ENCODE data around the gene KLHDC4. TPM values are rescaled to one million over a fixed set of nuclear protein-coding genes. Genes with fewer than 3 reads are reported as not detected.

KLHDC4 gene
- total and polyA plus RNA-seq, 2 donors (not counting 1 experiment from before 2014, with no cell fraction given) = 51.3 to 90.8 TPM

- no peak for DNase-seq
Observed at GRCh38 chr16:87766485-87766797, 655 bp upstream of the KLHDC4 start.

More at GRCh38 chr16:87766485-87766797, 655 bp upstream of the KLHDC4 start:
- peak overlapping the region; percentile 98 for H3K27ac Mint-ChIP-seq
- H3K9me3 Mint-ChIP-seq (ENCODE audit: insufficient read depth) = no peaks in the 10 kb centered on the region
- ChIA-PET POLR2A (interaction anchor here (0.7 to 1.4 kb wide), 3 partner anchors 131 to 1866 kb away, joined by 3 to 7 read pairs (median 4); partner anchors contain the start of gene ZC3H18), CTCF (interaction anchor here (0.6 to 4.2 kb wide), 6 partner anchors 11 to 804 kb away, joined by 4 to 32 read pairs (median 10); partner anchors contain the start of gene ZC3H18)
- H3K4me3 Mint-ChIP-seq = peak overlapping the region; percentile 100
- TF ChIP-seq CTCF (IDR thresholded peaks at IDR 0.05) (no peak), EZH2 (IDR thresholded peaks at IDR 0.05; ENCODE audit: borderline replicate concordance, insufficient read depth, low read depth, low read length, poor library complexity, severe bottlenecking) (no peak)
- intact Hi-C loops (cut with micrococcal nuclease) = loop anchor here (2.0 to 5.0 kb wide), 3 partner anchors 64 to 806 kb away; partner anchors contain the start of genes MAP1LC3B and ZC3H18
- Histone ChIP-seq H3K4me1 (ENCODE audit: control insufficient read depth in 2 of 2, insufficient read depth in 2 of 2, low read length in 2 of 2) (peaks cover 15 to 26% of the 10 kb centered on the region in 2 donors), H3K9me3 (ENCODE audit: control extremely low read depth in 1 of 3, control insufficient read depth in 2 of 3, insufficient read depth in 1 of 3, low read length in 2 of 3) (no peaks in the 10 kb centered on the region), H3K4me3 (ENCODE audit: control extremely low read depth in 1 of 5, extremely low read depth in 1 of 5, insufficient read depth in 1 of 5, low read depth in 2 of 5, low read length in 4 of 5) (peak overlapping the region; percentile 59 to 95 (median 78)), H3K27me3 (replicated peaks in 1 of 4; ENCODE audit: control extremely low read depth in 1 of 4, control insufficient read depth in 3 of 4, insufficient read depth in 4 of 4, low read length in 3 of 4) (no peaks in the 10 kb centered on the region), H4K20me1 (ENCODE audit: control insufficient read depth, insufficient read depth, low read length, poor library complexity, severe bottlenecking) (peaks cover 17% of the 10 kb centered on the region), H2AFZ (ENCODE audit: insufficient read depth, low read depth, low read length, poor library complexity, severe bottlenecking) (peak overlapping the region; percentile 92), H3K27ac (ENCODE audit: low read length in 2 of 2) (peak overlapping the region; percentile 93), H3K4me2 (replicated peaks; ENCODE audit: low read depth, low read length, poor library complexity, severe bottlenecking) (peak overlapping the region; percentile 89), H3K79me2 (ENCODE audit: control insufficient read depth, insufficient read depth, low read length) (peaks cover 47% of the 10 kb centered on the region), H3K9ac (ENCODE audit: low read length) (peak overlapping the region; percentile 82), H3K36me3 (replicated peaks in 1 of 2; ENCODE audit: control extremely low read depth in 1 of 2, control insufficient read depth in 1 of 2, extremely low read depth in 1 of 2, insufficient read depth in 2 of 2, low read length in 1 of 2) (peaks cover 5 to 18% of the 10 kb centered on the region in 2 experiments)
- 38% methylated on average over 14 of the region's 17 CpGs for WGBS (ENCODE audit: insufficient coverage)
- ATAC-seq (ENCODE audit: low read depth) = no peak
- H3K4me1 Mint-ChIP-seq = peaks cover 34% of the 10 kb centered on the region
- no peaks in the 10 kb centered on the region for H3K27me3 Mint-ChIP-seq

All from B cell (primary cell).